HL-60/S4 treated with retinoic acid at 250 ng/mL for 4 days and 3 days (cell line): ENCODE data around the gene ZNF765.
"Not testable (repeated sequence)": the region's sequence is repeated elsewhere in the genome, so short reads cannot be mapped to it uniquely, and the experiment has no call there.

Experiments
- in situ Hi-C: fragments of 300-500 bp; cut with MboI; formaldehyde crosslinking; loops from 2 replicates; pipeline ENCODE4 v1.7.0; 2022; ENCODE audit warnings: low sequenced_read_pairs

The ZNF765 gene

GRCh38 chr19:53420520-53421315 is 25.8 kb downstream of the ZNF765 start:
- in situ Hi-C loops: not testable (repeated sequence)

- in situ Hi-C loops: no loop called here
Observed at GRCh38 chr19:53422551-53422950, 27.6 kb downstream of the ZNF765 start.

- in situ Hi-C loops: not testable (repeated sequence)
Observed at GRCh38 chr19:53423074-53423473, 28.1 kb downstream of the ZNF765 start.

- in situ Hi-C loops: not testable (repeated sequence)
Observed at GRCh38 chr19:53423680-53424079, 28.7 kb downstream of the ZNF765 start.

GRCh38 chr19:53424968-53425597 is 30.1 kb downstream of the ZNF765 start:
- in situ Hi-C loops: no loop called here

- in situ Hi-C loops: no loop called here
Observed at GRCh38 chr19:53431399-53432087, 36.6 kb downstream of the ZNF765 start, which contains the start of gene ZNF761. TSS of gene ZNF761 (plus strand) at chr19:53431984. CDS start at chr19:53447269, 15,285 bp downstream.

- in situ Hi-C loops: no loop called here
Observed at GRCh38 chr19:53432088-53432661, 37.2 kb downstream of the ZNF765 start.

- in situ Hi-C loops: not testable (repeated sequence)
Observed at GRCh38 chr19:53443809-53444208, 48.9 kb downstream of the ZNF765 start.

GRCh38 chr19:53447196-53447595 is 52.2 kb downstream of the ZNF765 start:
- in situ Hi-C loops: not testable (repeated sequence)

- in situ Hi-C loops: no loop called here
Observed at GRCh38 chr19:53455828-53456227, 60.9 kb downstream of the ZNF765 start.

GRCh38 chr19:53460131-53460721 is 65.3 kb downstream of the ZNF765 start:
- in situ Hi-C loops: not testable (repeated sequence)

- in situ Hi-C loops: no loop called here
Observed at GRCh38 chr19:53461866-53462265, 66.9 kb downstream of the ZNF765 start.

- in situ Hi-C loops: no loop called here
Observed at GRCh38 chr19:53462861-53463260, 67.9 kb downstream of the ZNF765 start.

- in situ Hi-C loops: no loop called here
Observed at GRCh38 chr19:53463263-53463662, 68.3 kb downstream of the ZNF765 start.

- in situ Hi-C loops: no loop called here
Observed at GRCh38 chr19:53466726-53467484, 72.0 kb downstream of the ZNF765 start.

GRCh38 chr19:53467485-53468262 is 72.7 kb downstream of the ZNF765 start, which contains the start of gene ZNF813:
TSS of gene ZNF813 (plus strand) at chr19:53467733. CDS start at chr19:53483823, 16,090 bp downstream.
- in situ Hi-C loops: no loop called here

- in situ Hi-C loops: not testable (repeated sequence)
Observed at GRCh38 chr19:53468628-53469027, 73.7 kb downstream of the ZNF765 start.

- in situ Hi-C loops: no loop called here
Observed at GRCh38 chr19:53471916-53472315, 77.0 kb downstream of the ZNF765 start.

GRCh38 chr19:53474832-53475231 is 79.9 kb downstream of the ZNF765 start:
- in situ Hi-C loops: not testable (repeated sequence)
